RCC 7860 (cell line): ENCODE data around the gene PAWR.
A peak's percentile ranks its signal among the peaks of the same experiment; 100 is the strongest.
"Not testable (repeated sequence)": the region's sequence is repeated elsewhere in the genome, so short reads cannot be mapped to it uniquely, and the experiment has no call there.

Experiments used
- DNase-seq: peaks from one replicate; pipeline ENCODE4 v3.0.0-alpha.2; 2015; ENCODE audit warnings: low spot score
- FAIRE-seq: peaks from 2 replicates; lab custom pipeline; 2012; peaks lifted over from hg19 to GRCh38; lab: Jason Lieb, UNC

The PAWR gene

GRCh38 chr12:79655036-79655435 lies 35.7 kb downstream of the PAWR start:
- no peak for FAIRE-seq
- no peak for DNase-seq

- FAIRE-seq = no peak
- DNase-seq = no peak
These were observed 38.2 kb downstream of the PAWR start for GRCh38 chr12:79652521-79652920.

GRCh38 chr12:79650440-79650839 lies 40.3 kb downstream of the PAWR start:
- no peak for DNase-seq
- no peak for FAIRE-seq

GRCh38 chr12:79648881-79649280 lies 41.9 kb downstream of the PAWR start:
- FAIRE-seq = no peak
- no peak for DNase-seq

- not testable (repeated sequence) for FAIRE-seq, DNase-seq
These were observed 43.9 kb downstream of the PAWR start for GRCh38 chr12:79646843-79647242.

- no peak for FAIRE-seq
- no peak for DNase-seq
These were observed 45.5 kb downstream of the PAWR start for GRCh38 chr12:79645235-79645630.

GRCh38 chr12:79644274-79645234 lies 46.2 kb downstream of the PAWR start:
- no peak for FAIRE-seq
- no peak for DNase-seq

- DNase-seq = no peak
- no peak for FAIRE-seq
These were observed 46.9 kb downstream of the PAWR start for GRCh38 chr12:79643821-79644220.

- no peak for FAIRE-seq
- DNase-seq = no peak
These were observed 52.3 kb downstream of the PAWR start for GRCh38 chr12:79638490-79638889.

- DNase-seq (no peak), FAIRE-seq (no peak)
These were observed 53.7 kb downstream of the PAWR start for GRCh38 chr12:79637093-79637492.

- DNase-seq (no peak), FAIRE-seq (no peak)
These were observed 55.1 kb downstream of the PAWR start for GRCh38 chr12:79635676-79636075.

GRCh38 chr12:79634957-79635471 lies 55.8 kb downstream of the PAWR start:
- no peak for DNase-seq
- FAIRE-seq = no peak

- no peak for FAIRE-seq
- DNase-seq = no peak
These were observed 61.2 kb downstream of the PAWR start for GRCh38 chr12:79629561-79629960.

GRCh38 chr12:79626735-79627134 lies 64.0 kb downstream of the PAWR start:
- not testable (repeated sequence) for FAIRE-seq

GRCh38 chr12:79624378-79624777 lies 66.4 kb downstream of the PAWR start:
- FAIRE-seq (no peak), DNase-seq (peak; percentile 32)

More at GRCh38 chr12:79626735-79627134, 64.0 kb downstream of the PAWR start:
- DNase-seq = not testable (repeated sequence)

GRCh38 chr12:79619872-79620562 lies 70.7 kb downstream of the PAWR start:
- no peak for DNase-seq
- FAIRE-seq = no peak

GRCh38 chr12:79618848-79619404 lies 71.8 kb downstream of the PAWR start:
- FAIRE-seq (peak; percentile 94), DNase-seq (peak; percentile 65)

- no peak for FAIRE-seq
These were observed 73.1 kb downstream of the PAWR start for GRCh38 chr12:79617696-79618095.

GRCh38 chr12:79615596-79616560 lies 74.9 kb downstream of the PAWR start:
- FAIRE-seq = no peak

More at GRCh38 chr12:79617696-79618095, 73.1 kb downstream of the PAWR start:
- no peak for DNase-seq

GRCh38 chr12:79614730-79615129 lies 76.0 kb downstream of the PAWR start:
- no peak for FAIRE-seq
- DNase-seq = no peak

More at GRCh38 chr12:79615596-79616560, 74.9 kb downstream of the PAWR start:
- DNase-seq = no peak
